SH-SY5Y (cell line): ENCODE data around the gene SPTBN4.

ENCODE experiments used
- GATA2 ChIP-seq: IDR thresholded peaks from 2 replicates; pipeline ENCODE4 v1.6.1; 2011; ENCODE audit warnings: mild to moderate bottlenecking, low read depth, low read length
- GATA3 ChIP-seq: IDR thresholded peaks from 2 replicates; pipeline ENCODE4 v1.6.1; 2011; ENCODE audit warnings: low read depth, mild to moderate bottlenecking, low read length, moderate library complexity

GRCh38 chr19:40585241-40585981 lies 118.6 kb downstream of the SPTBN4 start:
- TF ChIP-seq GATA2, result no peak
- no peak for TF ChIP-seq GATA3
